WTC11 (cell line): ENCODE data around the gene DNAJB9.

Source experiments
- ATF1 ChIP-seq: sonication (generic); formaldehyde crosslinking; IDR thresholded peaks from 2 replicates; pipeline ENCODE4 v1.8.1; 2023; ENCODE audit warnings: mild to moderate bottlenecking, moderate library complexity, missing genetic modification reagents
- ETV6 ChIP-seq: sonication (generic); formaldehyde crosslinking; IDR thresholded peaks from 2 replicates; pipeline ENCODE4 v1.8.1; 2022; ENCODE audit warnings: mild to moderate bottlenecking, missing genetic modification reagents
- FOXP1 ChIP-seq: sonication (generic); formaldehyde crosslinking; IDR thresholded peaks from 2 replicates; pipeline ENCODE4 v1.8.0; 2022; ENCODE audit warnings: missing genetic modification reagents, mild to moderate bottlenecking, moderate library complexity, borderline replicate concordance
- NFE2L1 ChIP-seq: sonication (generic); formaldehyde crosslinking; IDR thresholded peaks from 2 replicates; pipeline ENCODE4 v1.8.1; 2023; ENCODE audit warnings: missing genetic modification reagents
- NR1H2 ChIP-seq: sonication (generic); formaldehyde crosslinking; IDR thresholded peaks from 2 replicates; pipeline ENCODE4 v1.9.0; 2021; ENCODE audit warnings: mild to moderate bottlenecking, moderate library complexity, missing genetic modification reagents
- NR2C2 ChIP-seq: sonication (generic); formaldehyde crosslinking; IDR thresholded peaks from 2 replicates; pipeline ENCODE4 v1.8.0; 2022; ENCODE audit warnings: mild to moderate bottlenecking, missing genetic modification reagents
- TCF7 ChIP-seq: sonication (generic); formaldehyde crosslinking; IDR thresholded peaks from 2 replicates; pipeline ENCODE4 v1.8.0; 2022; ENCODE audit warnings: mild to moderate bottlenecking, low read depth, missing genetic modification reagents, moderate library complexity
- TP53 ChIP-seq: sonication (generic); formaldehyde crosslinking; IDR thresholded peaks from 2 replicates; pipeline ENCODE4 v1.8.1; 2023; ENCODE audit warnings: mild to moderate bottlenecking, missing genetic modification reagents
- TF ChIP-seq, protein P1 (sequence below): fragments of 200-600 bp; IDR thresholded peaks from 2 replicates; pipeline ENCODE4 v1.8.0; 2022; ENCODE audit warnings: antibody characterized with exemption
- TF ChIP-seq, protein P2 (sequence below): sonication (generic); formaldehyde crosslinking; IDR thresholded peaks from 2 replicates; pipeline ENCODE4 v1.8.1; 2022; ENCODE audit warnings: low read depth, mild to moderate bottlenecking, moderate library complexity, missing genetic modification reagents, borderline replicate concordance
- TF ChIP-seq, protein P3 (sequence below): sonication (generic); formaldehyde crosslinking; conservative IDR thresholded peaks from 2 replicates; pipeline ENCODE4 v1.8.1; 2022; ENCODE audit warnings: mild to moderate bottlenecking, missing genetic modification reagents
- TF ChIP-seq, protein P4 (sequence below): sonication (generic); formaldehyde crosslinking; IDR thresholded peaks from 2 replicates; pipeline ENCODE4 v1.8.0; 2022; ENCODE audit warnings: missing genetic modification reagents

DNA sequence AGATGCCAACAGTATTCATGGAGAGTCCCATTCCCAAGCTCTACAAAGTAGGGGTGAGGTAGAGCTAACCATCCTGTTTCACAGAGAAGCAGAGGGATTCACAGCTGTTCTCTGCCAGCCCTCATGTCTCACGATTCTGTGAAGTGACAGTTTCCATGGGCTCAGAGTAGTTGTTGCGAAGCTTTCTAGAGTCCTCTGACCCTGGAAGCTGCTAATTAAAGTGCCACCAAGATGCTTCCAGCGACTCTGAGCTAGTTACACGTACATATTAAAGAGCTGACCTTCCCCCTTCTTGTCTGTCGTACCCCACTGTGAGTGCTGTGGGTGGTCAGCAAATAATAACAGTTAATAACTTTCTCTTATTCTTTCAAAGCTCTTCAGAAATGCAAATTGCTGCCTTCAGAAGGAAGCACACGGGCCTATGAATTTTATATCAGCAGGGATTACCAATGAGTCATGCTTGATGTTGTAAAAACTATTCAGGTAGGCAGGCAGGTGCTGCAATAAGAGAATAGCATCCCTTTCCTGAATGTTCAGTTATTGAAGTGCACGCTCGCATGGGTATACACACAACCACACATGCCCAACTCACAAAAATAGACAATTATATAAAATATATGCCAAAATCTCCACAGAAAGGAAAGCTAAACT lies 34.1 kb downstream of the DNAJB9 start:
- TF ChIP-seq, protein P1, sequence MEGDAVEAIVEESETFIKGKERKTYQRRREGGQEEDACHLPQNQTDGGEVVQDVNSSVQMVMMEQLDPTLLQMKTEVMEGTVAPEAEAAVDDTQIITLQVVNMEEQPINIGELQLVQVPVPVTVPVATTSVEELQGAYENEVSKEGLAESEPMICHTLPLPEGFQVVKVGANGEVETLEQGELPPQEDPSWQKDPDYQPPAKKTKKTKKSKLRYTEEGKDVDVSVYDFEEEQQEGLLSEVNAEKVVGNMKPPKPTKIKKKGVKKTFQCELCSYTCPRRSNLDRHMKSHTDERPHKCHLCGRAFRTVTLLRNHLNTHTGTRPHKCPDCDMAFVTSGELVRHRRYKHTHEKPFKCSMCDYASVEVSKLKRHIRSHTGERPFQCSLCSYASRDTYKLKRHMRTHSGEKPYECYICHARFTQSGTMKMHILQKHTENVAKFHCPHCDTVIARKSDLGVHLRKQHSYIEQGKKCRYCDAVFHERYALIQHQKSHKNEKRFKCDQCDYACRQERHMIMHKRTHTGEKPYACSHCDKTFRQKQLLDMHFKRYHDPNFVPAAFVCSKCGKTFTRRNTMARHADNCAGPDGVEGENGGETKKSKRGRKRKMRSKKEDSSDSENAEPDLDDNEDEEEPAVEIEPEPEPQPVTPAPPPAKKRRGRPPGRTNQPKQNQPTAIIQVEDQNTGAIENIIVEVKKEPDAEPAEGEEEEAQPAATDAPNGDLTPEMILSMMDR, result no peak
- TF ChIP-seq, protein P2, sequence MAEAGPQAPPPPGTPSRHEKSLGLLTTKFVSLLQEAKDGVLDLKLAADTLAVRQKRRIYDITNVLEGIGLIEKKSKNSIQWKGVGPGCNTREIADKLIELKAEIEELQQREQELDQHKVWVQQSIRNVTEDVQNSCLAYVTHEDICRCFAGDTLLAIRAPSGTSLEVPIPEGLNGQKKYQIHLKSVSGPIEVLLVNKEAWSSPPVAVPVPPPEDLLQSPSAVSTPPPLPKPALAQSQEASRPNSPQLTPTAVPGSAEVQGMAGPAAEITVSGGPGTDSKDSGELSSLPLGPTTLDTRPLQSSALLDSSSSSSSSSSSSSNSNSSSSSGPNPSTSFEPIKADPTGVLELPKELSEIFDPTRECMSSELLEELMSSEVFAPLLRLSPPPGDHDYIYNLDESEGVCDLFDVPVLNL, result no peak
- TF ChIP-seq FOXP1 (CRISPR knock-in tag) (no peak), TP53 (CRISPR knock-in tag) (no peak), NR1H2 (CRISPR knock-in tag) (no peak), NR2C2 (CRISPR knock-in tag) (no peak), NFE2L1 (no peak), ATF1 (CRISPR knock-in tag) (no peak), TCF7 (CRISPR knock-in tag) (no peak), ETV6 (no peak)
- TF ChIP-seq, protein P3, sequence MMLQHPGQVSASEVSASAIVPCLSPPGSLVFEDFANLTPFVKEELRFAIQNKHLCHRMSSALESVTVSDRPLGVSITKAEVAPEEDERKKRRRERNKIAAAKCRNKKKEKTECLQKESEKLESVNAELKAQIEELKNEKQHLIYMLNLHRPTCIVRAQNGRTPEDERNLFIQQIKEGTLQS, result no peak
- TF ChIP-seq, protein P4, sequence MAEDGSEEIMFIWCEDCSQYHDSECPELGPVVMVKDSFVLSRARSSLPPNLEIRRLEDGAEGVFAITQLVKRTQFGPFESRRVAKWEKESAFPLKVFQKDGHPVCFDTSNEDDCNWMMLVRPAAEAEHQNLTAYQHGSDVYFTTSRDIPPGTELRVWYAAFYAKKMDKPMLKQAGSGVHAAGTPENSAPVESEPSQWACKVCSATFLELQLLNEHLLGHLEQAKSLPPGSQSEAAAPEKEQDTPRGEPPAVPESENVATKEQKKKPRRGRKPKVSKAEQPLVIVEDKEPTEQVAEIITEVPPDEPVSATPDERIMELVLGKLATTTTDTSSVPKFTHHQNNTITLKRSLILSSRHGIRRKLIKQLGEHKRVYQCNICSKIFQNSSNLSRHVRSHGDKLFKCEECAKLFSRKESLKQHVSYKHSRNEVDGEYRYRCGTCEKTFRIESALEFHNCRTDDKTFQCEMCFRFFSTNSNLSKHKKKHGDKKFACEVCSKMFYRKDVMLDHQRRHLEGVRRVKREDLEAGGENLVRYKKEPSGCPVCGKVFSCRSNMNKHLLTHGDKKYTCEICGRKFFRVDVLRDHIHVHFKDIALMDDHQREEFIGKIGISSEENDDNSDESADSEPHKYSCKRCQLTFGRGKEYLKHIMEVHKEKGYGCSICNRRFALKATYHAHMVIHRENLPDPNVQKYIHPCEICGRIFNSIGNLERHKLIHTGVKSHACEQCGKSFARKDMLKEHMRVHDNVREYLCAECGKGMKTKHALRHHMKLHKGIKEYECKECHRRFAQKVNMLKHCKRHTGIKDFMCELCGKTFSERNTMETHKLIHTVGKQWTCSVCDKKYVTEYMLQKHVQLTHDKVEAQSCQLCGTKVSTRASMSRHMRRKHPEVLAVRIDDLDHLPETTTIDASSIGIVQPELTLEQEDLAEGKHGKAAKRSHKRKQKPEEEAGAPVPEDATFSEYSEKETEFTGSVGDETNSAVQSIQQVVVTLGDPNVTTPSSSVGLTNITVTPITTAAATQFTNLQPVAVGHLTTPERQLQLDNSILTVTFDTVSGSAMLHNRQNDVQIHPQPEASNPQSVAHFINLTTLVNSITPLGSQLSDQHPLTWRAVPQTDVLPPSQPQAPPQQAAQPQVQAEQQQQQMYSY (CRISPR knock-in tag), result no peak
